ENCODE measurements around the gene OR5AC2.

Gene OR5AC2

GRCh38 chr3:98057631-98058030 is 29.3 kb upstream of the OR5AC2 start:
- no peak overlapping the region for H3K27ac ChIP-seq (ENCODE audit: low read length)
- no peaks in the 10 kb centered on the region for H3K27me3 ChIP-seq (ENCODE audit: low read depth, low read length)
- TF ChIP-seq EZH2phosphoT487 (IDR thresholded peaks at IDR 0.05; ENCODE audit: low read depth), result no peak
- TF ChIP-seq, protein P1, sequence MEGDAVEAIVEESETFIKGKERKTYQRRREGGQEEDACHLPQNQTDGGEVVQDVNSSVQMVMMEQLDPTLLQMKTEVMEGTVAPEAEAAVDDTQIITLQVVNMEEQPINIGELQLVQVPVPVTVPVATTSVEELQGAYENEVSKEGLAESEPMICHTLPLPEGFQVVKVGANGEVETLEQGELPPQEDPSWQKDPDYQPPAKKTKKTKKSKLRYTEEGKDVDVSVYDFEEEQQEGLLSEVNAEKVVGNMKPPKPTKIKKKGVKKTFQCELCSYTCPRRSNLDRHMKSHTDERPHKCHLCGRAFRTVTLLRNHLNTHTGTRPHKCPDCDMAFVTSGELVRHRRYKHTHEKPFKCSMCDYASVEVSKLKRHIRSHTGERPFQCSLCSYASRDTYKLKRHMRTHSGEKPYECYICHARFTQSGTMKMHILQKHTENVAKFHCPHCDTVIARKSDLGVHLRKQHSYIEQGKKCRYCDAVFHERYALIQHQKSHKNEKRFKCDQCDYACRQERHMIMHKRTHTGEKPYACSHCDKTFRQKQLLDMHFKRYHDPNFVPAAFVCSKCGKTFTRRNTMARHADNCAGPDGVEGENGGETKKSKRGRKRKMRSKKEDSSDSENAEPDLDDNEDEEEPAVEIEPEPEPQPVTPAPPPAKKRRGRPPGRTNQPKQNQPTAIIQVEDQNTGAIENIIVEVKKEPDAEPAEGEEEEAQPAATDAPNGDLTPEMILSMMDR (IDR thresholded peaks at IDR 0.05; ENCODE audit: low read depth, low read length), result no peak
- H3K9me3 ChIP-seq (ENCODE audit: insufficient read depth, low read length), result no peaks in the 10 kb centered on the region
- H3K4me2 ChIP-seq (ENCODE audit: low read length), result no peak overlapping the region
- peaks cover 5% of the 10 kb centered on the region; the same call in 1 of the 2 replicates for H3K4me1 ChIP-seq (ENCODE audit: low read length)
- no peaks in the 10 kb centered on the region for H3K79me2 ChIP-seq (ENCODE audit: low read length)
- H3K4me3 ChIP-seq (ENCODE audit: low read length), result no peak overlapping the region
- no peak overlapping the region for H3K9ac ChIP-seq (ENCODE audit: low read length)
- H3K36me3 ChIP-seq (replicated peaks; ENCODE audit: low read depth, low read length), result no peaks in the 10 kb centered on the region
- H2AFZ ChIP-seq (ENCODE audit: low read depth, low read length), result no peak overlapping the region
- no peaks in the 10 kb centered on the region for H4K20me1 ChIP-seq (ENCODE audit: insufficient read depth, low read length)

DNA sequence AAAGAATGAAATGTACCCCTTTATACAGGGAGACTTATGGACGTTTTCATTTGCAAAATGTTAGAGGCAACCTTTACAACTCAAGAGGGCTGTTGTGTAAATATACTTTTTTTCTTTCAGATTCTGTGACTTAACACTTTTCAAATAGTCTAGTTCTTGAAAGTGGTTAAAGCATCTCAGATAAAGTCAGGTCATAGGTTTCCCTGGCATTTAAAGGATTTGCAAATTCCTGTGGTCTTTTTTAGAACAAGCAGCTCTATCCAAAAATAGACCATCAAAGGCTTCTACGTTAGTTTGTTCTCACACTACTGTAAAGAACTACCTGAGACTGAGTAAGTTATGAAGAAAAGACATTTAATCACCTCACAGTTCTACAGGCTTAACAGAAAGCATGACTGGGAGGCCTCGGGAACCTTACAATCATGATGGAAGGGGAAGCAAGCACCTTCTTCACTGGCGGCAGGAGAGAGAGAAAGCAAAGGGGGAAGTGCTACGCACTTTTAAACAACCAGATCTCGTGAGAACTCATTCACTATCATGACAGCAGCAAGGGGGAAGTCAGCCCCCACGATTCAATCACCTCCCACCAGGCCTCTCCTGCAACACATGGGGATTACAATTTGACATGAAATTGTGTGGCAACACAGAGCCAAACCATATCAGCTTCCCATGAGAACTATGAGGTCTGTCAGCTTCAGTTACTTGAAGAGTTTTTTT is 28.6 kb upstream of the OR5AC2 start:
- peak overlapping the region; percentile 67; the same call in 1 of the 2 replicates for H2AFZ ChIP-seq (ENCODE audit: low read depth, low read length)
- no peaks in the 10 kb centered on the region for H3K9me3 ChIP-seq (ENCODE audit: insufficient read depth, low read length)
- H3K4me2 ChIP-seq (ENCODE audit: low read length), result peak overlapping the region; percentile 5; the same call in 1 of the 2 replicates
- H3K27ac ChIP-seq (ENCODE audit: low read length), result no peak overlapping the region
- no peaks in the 10 kb centered on the region for H3K79me2 ChIP-seq (ENCODE audit: low read length)
- H3K36me3 ChIP-seq (replicated peaks; ENCODE audit: low read depth, low read length), result no peaks in the 10 kb centered on the region
- H3K4me3 ChIP-seq (ENCODE audit: low read length), result no peak overlapping the region
- no peaks in the 10 kb centered on the region for H4K20me1 ChIP-seq (ENCODE audit: insufficient read depth, low read length)
- no peak for TF ChIP-seq EZH2phosphoT487 (IDR thresholded peaks at IDR 0.05; ENCODE audit: low read depth)
- TF ChIP-seq, protein P1 (IDR thresholded peaks at IDR 0.05; ENCODE audit: low read depth, low read length), result no peak
- peaks cover 5% of the 10 kb centered on the region; the same call in 1 of the 2 replicates for H3K4me1 ChIP-seq (ENCODE audit: low read length)
- H3K9ac ChIP-seq (ENCODE audit: low read length), result no peak overlapping the region
- no peaks in the 10 kb centered on the region for H3K27me3 ChIP-seq (ENCODE audit: low read depth, low read length)

- no peak overlapping the region for H3K9ac ChIP-seq (ENCODE audit: low read length)
- H3K4me1 ChIP-seq (ENCODE audit: low read length), result no peaks in the 10 kb centered on the region
- TF ChIP-seq EZH2phosphoT487 (IDR thresholded peaks at IDR 0.05; ENCODE audit: low read depth), result no peak
- TF ChIP-seq, protein P1 (IDR thresholded peaks at IDR 0.05; ENCODE audit: low read depth, low read length), result peak; percentile 14; the same call in 1 of the 2 replicates
- no peak overlapping the region for H3K4me2 ChIP-seq (ENCODE audit: low read length)
- H3K79me2 ChIP-seq (ENCODE audit: low read length), result no peaks in the 10 kb centered on the region
- no peak overlapping the region for H3K27ac ChIP-seq (ENCODE audit: low read length)
- no peak overlapping the region for H3K4me3 ChIP-seq (ENCODE audit: low read length)
- no peaks in the 10 kb centered on the region for H3K36me3 ChIP-seq (replicated peaks; ENCODE audit: low read depth, low read length)
- no peaks in the 10 kb centered on the region for H4K20me1 ChIP-seq (ENCODE audit: insufficient read depth, low read length)
- no peaks in the 10 kb centered on the region for H3K9me3 ChIP-seq (ENCODE audit: insufficient read depth, low read length)
- no peak overlapping the region for H2AFZ ChIP-seq (ENCODE audit: low read depth, low read length)
- H3K27me3 ChIP-seq (ENCODE audit: low read depth, low read length), result no peaks in the 10 kb centered on the region
These were observed 18.1 kb upstream of the OR5AC2 start for GRCh38 chr3:98068824-98069223.

DNA sequence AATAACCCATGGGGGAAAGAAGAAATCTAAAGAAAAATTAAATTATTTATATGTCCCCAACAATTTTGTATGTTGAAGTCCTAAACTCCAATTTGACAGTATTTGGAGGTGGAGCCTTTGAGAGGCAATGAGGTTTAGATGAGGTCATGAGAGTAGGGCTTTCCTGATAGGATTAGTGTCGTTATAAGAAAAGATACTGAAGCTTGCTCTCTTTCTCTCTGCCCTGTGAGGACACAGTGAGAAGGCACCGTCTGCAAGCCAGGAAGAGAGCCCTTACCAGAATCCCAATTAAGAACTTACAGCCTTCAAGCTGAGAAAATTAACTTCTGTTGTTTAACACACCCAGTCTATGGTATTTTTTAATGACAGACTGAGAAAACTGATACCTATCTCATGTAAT is 16.1 kb upstream of the OR5AC2 start:
- no peaks in the 10 kb centered on the region for H3K79me2 ChIP-seq (ENCODE audit: low read length)
- TF ChIP-seq EZH2phosphoT487 (IDR thresholded peaks at IDR 0.05; ENCODE audit: low read depth), result no peak
- TF ChIP-seq, protein P1 (IDR thresholded peaks at IDR 0.05; ENCODE audit: low read depth, low read length), result no peak
- H3K27ac ChIP-seq (ENCODE audit: low read length), result no peak overlapping the region
- H3K9ac ChIP-seq (ENCODE audit: low read length), result no peak overlapping the region
- no peak overlapping the region for H2AFZ ChIP-seq (ENCODE audit: low read depth, low read length)
- no peaks in the 10 kb centered on the region for H4K20me1 ChIP-seq (ENCODE audit: insufficient read depth, low read length)
- no peaks in the 10 kb centered on the region for H3K4me1 ChIP-seq (ENCODE audit: low read length)
- H3K4me2 ChIP-seq (ENCODE audit: low read length), result no peak overlapping the region
- H3K4me3 ChIP-seq (ENCODE audit: low read length), result no peak overlapping the region
- H3K9me3 ChIP-seq (ENCODE audit: insufficient read depth, low read length), result no peaks in the 10 kb centered on the region
- H3K36me3 ChIP-seq (replicated peaks; ENCODE audit: low read depth, low read length), result no peaks in the 10 kb centered on the region
- H3K27me3 ChIP-seq (ENCODE audit: low read depth, low read length), result no peaks in the 10 kb centered on the region
